ENCODE results near the gene SETDB2.

DNA sequence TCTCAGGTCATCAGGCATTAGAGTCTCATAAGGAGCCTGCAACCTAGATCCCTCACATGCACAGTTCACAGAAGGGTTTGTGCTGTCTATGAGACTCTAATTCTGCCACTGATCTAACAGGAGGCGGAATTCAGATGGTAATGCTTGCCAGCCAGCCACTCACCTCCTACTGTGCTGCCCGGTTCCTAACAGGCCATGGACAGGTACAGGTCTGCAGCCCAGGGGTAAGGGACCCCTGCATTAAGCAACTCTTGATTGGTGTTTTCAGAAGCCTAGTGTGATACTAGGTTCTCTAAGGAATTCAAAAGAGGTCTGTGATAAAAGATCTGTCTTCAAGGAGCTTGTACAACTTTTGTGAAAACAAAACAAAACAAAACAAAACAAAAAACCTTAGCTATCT lies 31.3 kb upstream of the SETDB2 start:
- no peak for TF ChIP-seq EZH2 (IDR thresholded peaks at IDR 0.05; ENCODE audit: borderline replicate concordance, control insufficient read depth, low read depth, low read length)
- no peak for TF ChIP-seq FOXK2 (IDR thresholded peaks at IDR 0.05)
- TF ChIP-seq JUNB (IDR thresholded peaks at IDR 0.05) = no peak

All from GM12878 (cell line).